ENCODE measurements around the gene CFAP74. TPM values are rescaled to one million over a fixed set of nuclear protein-coding genes. Genes with fewer than 3 reads are reported as not detected.

CFAP74 gene
- total and polyA plus RNA-seq, 9 of the 15 experiments (the other 6 are each of a cell fraction or from before 2014, with no cell fraction given): 0.03 to 0.15 (median 0.05) TPM; not detected in 6

GRCh38 chr1:1955621-1956094 lies 47.9 kb downstream of the CFAP74 start:
- in situ Hi-C loops (cut with MboI): no loop called here
- WGBS (ENCODE audit: insufficient coverage, low coverage, missing lambda C conversion rate): 10% methylated on average over 14 of the region's 14 CpGs
- Histone ChIP-seq H3K9ac (ENCODE audit: insufficient read depth in 1 of 2, low read depth in 2 of 2, low read length in 2 of 2) (no peak overlapping the region; a peak in 1 of 4 replicates), H3K9me3 (replicated peaks; ENCODE audit: control insufficient read depth, insufficient read depth, low read depth, low read length) (no peaks in the 10 kb centered on the region), H3K4me3 (no peak overlapping the region), H3K79me2 (ENCODE audit: control insufficient read depth, insufficient read depth, low read length) (no peaks in the 10 kb centered on the region), H3K4me1 (replicated peaks in 1 of 2; ENCODE audit: control insufficient read depth in 2 of 2, insufficient read depth in 2 of 2, low read length in 2 of 2) (peaks cover 0 to 32% of the 10 kb centered on the region in 2 experiments; a peak in 2 of 5 replicates), H2AFZ (ENCODE audit: low read depth, low read length) (no peak overlapping the region), H3K4me2 (ENCODE audit: insufficient read depth, low read length) (no peak overlapping the region), H3K36me3 (ENCODE audit: control insufficient read depth, insufficient read depth, low read length) (no peaks in the 10 kb centered on the region), H3K27me3 (ENCODE audit: control insufficient read depth in 2 of 2, insufficient read depth in 2 of 2, low read length in 2 of 2) (peaks cover 46 to 75% of the 10 kb centered on the region in 2 experiments), H3K27ac (ENCODE audit: extremely low read depth, low read depth, low read length) (no peak overlapping the region), H3K9me1 (ENCODE audit: control insufficient read depth, insufficient read depth, low read length) (no peaks in the 10 kb centered on the region), H4K20me1 (replicated peaks; ENCODE audit: control insufficient read depth, insufficient read depth, low read length) (peaks cover 5% of the 10 kb centered on the region; the same call in 1 of the 2 replicates)
- ATAC-seq (no peak), DNase-seq (ENCODE audit: extremely low read depth in 1 of 4, low spot score in 3 of 4) (no peak), FAIRE-seq (no peak)
- POLR2A ChIA-PET: interaction anchor here (0.6 to 1.0 kb wide), 3 partner anchors 49 to 890 kb away, joined by 3 read pairs; no protein-coding TSS in a partner anchor
- no TSS peak for BruUV-seq (replicated peaks)
- CTCF ChIA-PET (ENCODE audit: low intra/inter-chr PET ratio): no interaction called here
- intact Hi-C loops (cut with micrococcal nuclease): no loop called here
- no peak for TF ChIP-seq NFYB (IDR thresholded peaks at IDR 0.05; ENCODE audit: extremely low read depth, insufficient read length)
- TF ChIP-seq LARP7 (IDR thresholded peaks at IDR 0.05): no peak
- TF ChIP-seq TBP (optimal IDR thresholded peaks at IDR 0.05; ENCODE audit: low read depth, low read length): no peak
- TF ChIP-seq ETV6 (IDR thresholded peaks at IDR 0.05; ENCODE audit: borderline replicate concordance in 1 of 2, low read depth in 2 of 2, low read length in 1 of 2): no peak
- TF ChIP-seq ETV6 (CRISPR knock-in tag; IDR thresholded peaks at IDR 0.05; ENCODE audit: borderline replicate concordance): no peak
- no peak for TF ChIP-seq MEF2A (IDR thresholded peaks at IDR 0.05; ENCODE audit: control insufficient read depth, low read depth, low read length)
- TF ChIP-seq ELF2 (CRISPR knock-in tag; IDR thresholded peaks at IDR 0.05): no peak
- TF ChIP-seq, protein P1, sequence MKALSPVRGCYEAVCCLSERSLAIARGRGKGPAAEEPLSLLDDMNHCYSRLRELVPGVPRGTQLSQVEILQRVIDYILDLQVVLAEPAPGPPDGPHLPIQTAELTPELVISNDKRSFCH (CRISPR knock-in tag; IDR thresholded peaks at IDR 0.05): no peak
- TF ChIP-seq, protein P1 (tag; IDR thresholded peaks at IDR 0.05): no peak
- no peak for TF ChIP-seq ZNF583 (CRISPR knock-in tag; IDR thresholded peaks at IDR 0.05)
- no peak for TF ChIP-seq EZH2 (IDR thresholded peaks at IDR 0.05; ENCODE audit: borderline replicate concordance, low read depth, low read length)
- no peak for TF ChIP-seq MAZ (CRISPR knock-in tag; conservative IDR thresholded peaks at IDR 0.05 in 1 of 2, IDR thresholded peaks at IDR 0.05 in 1 of 2)
- TF ChIP-seq CEBPG (CRISPR knock-in tag; IDR thresholded peaks at IDR 0.05): no peak
- TF ChIP-seq CEBPG (tag; conservative IDR thresholded peaks at IDR 0.05 in 1 of 2, IDR thresholded peaks at IDR 0.05 in 1 of 2): no peak
- no peak for TF ChIP-seq TEAD4 (IDR thresholded peaks at IDR 0.05; ENCODE audit: low read length)
- no peak for TF ChIP-seq TEAD4 (CRISPR knock-in tag; IDR thresholded peaks at IDR 0.05; ENCODE audit: borderline replicate concordance)
- no peak for TF ChIP-seq CBX1 (IDR thresholded peaks at IDR 0.05; ENCODE audit: low read depth)
- TF ChIP-seq ZEB2 (IDR thresholded peaks at IDR 0.05): no peak
- TF ChIP-seq AFF1 (IDR thresholded peaks at IDR 0.05; ENCODE audit: low read depth in 1 of 2, partially characterized antibody in 2 of 2): no peak
- no peak for TF ChIP-seq SUPT5H (IDR thresholded peaks at IDR 0.05)
- TF ChIP-seq TCF3 (CRISPR knock-in tag; IDR thresholded peaks at IDR 0.05): no peak
